Measurements from ENCODE around the gene POLR3E. TPM values are rescaled to one million over a fixed set of nuclear protein-coding genes. Genes with fewer than 3 reads are reported as not detected.

Gene POLR3E
- total RNA-seq, 1 experiment from 2014 or later, result 70.8 TPM

DNA sequence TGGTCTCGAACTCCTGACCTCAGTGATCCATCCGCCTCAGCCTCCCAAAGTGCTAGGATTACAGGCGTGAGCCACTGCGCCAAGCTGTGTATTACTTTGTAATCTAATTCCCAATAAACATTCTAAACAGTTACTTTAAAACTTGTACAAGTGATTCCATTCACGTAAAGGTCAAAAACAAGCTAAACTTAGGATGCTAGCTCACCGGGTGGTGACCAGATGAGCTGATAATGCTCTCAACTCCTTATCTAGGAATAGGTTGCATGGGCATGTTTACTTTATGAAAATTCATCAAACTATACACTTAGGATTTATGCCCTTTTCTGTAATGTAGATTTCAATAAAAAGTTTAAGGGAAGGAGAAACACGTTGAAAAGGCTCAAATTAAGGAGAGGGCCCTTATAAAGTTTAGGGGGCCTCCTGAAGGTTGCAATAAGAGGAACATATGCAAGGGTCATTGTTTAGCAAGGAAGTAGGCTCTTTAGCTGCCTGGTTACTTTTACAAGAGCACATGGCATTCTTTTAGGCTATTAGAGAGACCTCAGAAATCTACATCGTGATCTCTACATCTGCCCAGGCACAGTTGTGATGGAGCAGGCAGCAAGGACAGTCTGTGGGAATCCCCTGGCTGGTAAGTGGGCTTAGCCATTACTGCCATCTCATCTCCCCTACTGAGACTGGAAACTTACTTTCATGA is 63.9 kb downstream of the POLR3E start:
- Histone ChIP-seq H3K4me3 (ENCODE audit: low read depth, low read length) (no peak overlapping the region), H3K36me3 (ENCODE audit: control insufficient read depth, insufficient read depth, low read length) (no peaks in the 10 kb centered on the region; the same call in 1 of the 2 replicates), H3K4me1 (peaks cover 11% of the 10 kb centered on the region), H3K9me3 (no peaks in the 10 kb centered on the region), H3K27me3 (replicated peaks; ENCODE audit: control insufficient read depth, insufficient read depth, low read length) (no peaks in the 10 kb centered on the region)
- H3K27ac Mint-ChIP-seq (ENCODE audit: unreplicated experiment), result no peak overlapping the region
- intact Hi-C loops (cut with micrococcal nuclease; ENCODE audit: unreplicated experiment), result no loop called here
- CTCF ChIA-PET, result no interaction called here
- no peak overlapping the region for H3K4me3 Mint-ChIP-seq (ENCODE audit: unreplicated experiment)
- BruUV-seq (replicated peaks), result no TSS peak
- H3K27me3 Mint-ChIP-seq (ENCODE audit: insufficient read depth, unreplicated experiment), result no peaks in the 10 kb centered on the region
- H3K36me3 Mint-ChIP-seq (ENCODE audit: insufficient read depth, unreplicated experiment), result peaks cover 55% of the 10 kb centered on the region
- TF ChIP-seq, protein P1, sequence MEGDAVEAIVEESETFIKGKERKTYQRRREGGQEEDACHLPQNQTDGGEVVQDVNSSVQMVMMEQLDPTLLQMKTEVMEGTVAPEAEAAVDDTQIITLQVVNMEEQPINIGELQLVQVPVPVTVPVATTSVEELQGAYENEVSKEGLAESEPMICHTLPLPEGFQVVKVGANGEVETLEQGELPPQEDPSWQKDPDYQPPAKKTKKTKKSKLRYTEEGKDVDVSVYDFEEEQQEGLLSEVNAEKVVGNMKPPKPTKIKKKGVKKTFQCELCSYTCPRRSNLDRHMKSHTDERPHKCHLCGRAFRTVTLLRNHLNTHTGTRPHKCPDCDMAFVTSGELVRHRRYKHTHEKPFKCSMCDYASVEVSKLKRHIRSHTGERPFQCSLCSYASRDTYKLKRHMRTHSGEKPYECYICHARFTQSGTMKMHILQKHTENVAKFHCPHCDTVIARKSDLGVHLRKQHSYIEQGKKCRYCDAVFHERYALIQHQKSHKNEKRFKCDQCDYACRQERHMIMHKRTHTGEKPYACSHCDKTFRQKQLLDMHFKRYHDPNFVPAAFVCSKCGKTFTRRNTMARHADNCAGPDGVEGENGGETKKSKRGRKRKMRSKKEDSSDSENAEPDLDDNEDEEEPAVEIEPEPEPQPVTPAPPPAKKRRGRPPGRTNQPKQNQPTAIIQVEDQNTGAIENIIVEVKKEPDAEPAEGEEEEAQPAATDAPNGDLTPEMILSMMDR (IDR thresholded peaks at IDR 0.05; ENCODE audit: insufficient read depth in 1 of 2, low read depth in 1 of 2, low read length in 1 of 2, severe bottlenecking in 1 of 2, unreplicated experiment in 1 of 2), result no peak
- no peak for DNase-seq
- POLR2A ChIA-PET, result no interaction called here
- peaks cover 6% of the 10 kb centered on the region for H3K4me1 Mint-ChIP-seq (ENCODE audit: low read depth, unreplicated experiment)
- H3K9me3 Mint-ChIP-seq (ENCODE audit: unreplicated experiment), result no peaks in the 10 kb centered on the region

DNA sequence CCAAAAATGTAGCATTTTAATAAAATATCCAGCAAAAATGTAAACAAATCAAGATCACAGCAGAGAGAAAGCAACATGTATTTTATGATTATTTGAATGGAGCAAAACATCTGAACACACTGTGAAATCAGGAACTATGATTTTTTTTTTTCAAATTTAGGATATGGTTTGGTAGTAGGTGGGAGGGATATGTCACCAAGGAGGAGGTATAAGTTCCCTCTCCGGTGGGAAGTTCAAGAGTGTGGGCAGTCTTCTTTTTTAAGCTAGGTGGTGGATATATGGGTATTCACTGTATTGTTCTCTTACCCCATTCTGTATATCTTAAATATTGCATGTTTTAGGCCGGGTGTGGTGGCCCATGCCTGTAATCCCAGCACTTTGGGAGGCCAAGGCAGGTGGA is 67.0 kb downstream of the POLR3E start:
- ChIA-PET POLR2A (no interaction called here), CTCF (no interaction called here)
- intact Hi-C loops (cut with micrococcal nuclease; ENCODE audit: unreplicated experiment), result no loop called here
- no peak overlapping the region for H3K4me3 Mint-ChIP-seq (ENCODE audit: unreplicated experiment)
- no peak for DNase-seq
- no peaks in the 10 kb centered on the region; the same call in 1 of the 2 replicates for H3K36me3 ChIP-seq (ENCODE audit: control insufficient read depth, insufficient read depth, low read length)
- no peak overlapping the region for H3K27ac Mint-ChIP-seq (ENCODE audit: unreplicated experiment)
- no peaks in the 10 kb centered on the region for H3K9me3 ChIP-seq
- H3K9me3 Mint-ChIP-seq (ENCODE audit: unreplicated experiment), result no peaks in the 10 kb centered on the region
- peaks cover 35% of the 10 kb centered on the region for H3K4me1 ChIP-seq
- no TSS peak for BruUV-seq (replicated peaks)
- no peaks in the 10 kb centered on the region for H3K27me3 ChIP-seq (replicated peaks; ENCODE audit: control insufficient read depth, insufficient read depth, low read length)
- H3K4me3 ChIP-seq (ENCODE audit: low read depth, low read length), result no peak overlapping the region
- H3K27me3 Mint-ChIP-seq (ENCODE audit: insufficient read depth, unreplicated experiment), result no peaks in the 10 kb centered on the region
- peaks cover 54% of the 10 kb centered on the region for H3K36me3 Mint-ChIP-seq (ENCODE audit: insufficient read depth, unreplicated experiment)
- H3K4me1 Mint-ChIP-seq (ENCODE audit: low read depth, unreplicated experiment), result peaks cover 4% of the 10 kb centered on the region
- TF ChIP-seq, protein P1 (IDR thresholded peaks at IDR 0.05; ENCODE audit: insufficient read depth in 1 of 2, low read depth in 1 of 2, low read length in 1 of 2, severe bottlenecking in 1 of 2, unreplicated experiment in 1 of 2), result no peak

DNA sequence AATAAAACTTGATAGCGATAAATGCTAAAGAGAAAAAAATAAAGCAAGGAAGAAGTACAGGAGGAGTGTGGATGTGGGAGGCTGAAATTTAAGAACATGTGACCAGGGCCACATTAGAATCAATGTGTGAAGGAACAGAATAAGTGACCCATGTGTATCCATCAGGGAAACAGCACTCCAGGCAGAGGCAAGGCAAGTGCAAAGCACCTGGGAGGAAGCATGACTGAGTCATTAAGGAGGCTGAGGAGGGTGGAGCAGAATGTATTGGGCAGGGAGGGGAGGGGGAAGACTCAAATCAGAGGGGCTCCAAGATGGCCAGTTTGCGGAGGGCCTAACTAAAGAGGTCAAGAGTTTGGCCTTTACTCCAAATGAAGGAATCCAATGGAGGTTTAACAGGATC is 69.2 kb downstream of the POLR3E start:
- Mint-ChIP-seq H3K36me3 (ENCODE audit: insufficient read depth, unreplicated experiment) (peaks cover 50% of the 10 kb centered on the region), H3K9me3 (ENCODE audit: unreplicated experiment) (no peaks in the 10 kb centered on the region), H3K27me3 (ENCODE audit: insufficient read depth, unreplicated experiment) (no peaks in the 10 kb centered on the region), H3K4me3 (ENCODE audit: unreplicated experiment) (no peak overlapping the region), H3K4me1 (ENCODE audit: low read depth, unreplicated experiment) (peaks cover under 1% of the 10 kb centered on the region), H3K27ac (ENCODE audit: unreplicated experiment) (no peak overlapping the region)
- intact Hi-C loops (cut with micrococcal nuclease; ENCODE audit: unreplicated experiment), result no loop called here
- Histone ChIP-seq H3K27me3 (replicated peaks; ENCODE audit: control insufficient read depth, insufficient read depth, low read length) (no peaks in the 10 kb centered on the region), H3K4me3 (ENCODE audit: low read depth, low read length) (no peak overlapping the region), H3K9me3 (no peaks in the 10 kb centered on the region), H3K36me3 (ENCODE audit: control insufficient read depth, insufficient read depth, low read length) (no peaks in the 10 kb centered on the region; the same call in 1 of the 2 replicates), H3K4me1 (peaks cover 50% of the 10 kb centered on the region)
- ChIA-PET CTCF (interaction anchor here (0.6 to 0.8 kb wide), 2 partner anchors 9 to 1299 kb away, joined by 3 read pairs; no protein-coding TSS in a partner anchor), POLR2A (no interaction called here)
- DNase-seq, result no peak
- TF ChIP-seq, protein P1 (IDR thresholded peaks at IDR 0.05; ENCODE audit: insufficient read depth in 1 of 2, low read depth in 1 of 2, low read length in 1 of 2, severe bottlenecking in 1 of 2, unreplicated experiment in 1 of 2), result no peak
- no TSS peak for BruUV-seq (replicated peaks)
